VCaP (cell line): ENCODE results near the gene STK16.

Source experiments
- H3K27ac ChIP-seq: fragments of 450-650 bp; 2 replicates; pipeline ENCODE4 v1.5.1; 2017
- CTCF ChIP-seq: fragments of 450-650 bp; conservative IDR thresholded peaks from 2 replicates; pipeline ENCODE4 v1.5.1; 2017; ENCODE audit warnings: mild to moderate bottlenecking, moderate library complexity

Gene STK16

DNA sequence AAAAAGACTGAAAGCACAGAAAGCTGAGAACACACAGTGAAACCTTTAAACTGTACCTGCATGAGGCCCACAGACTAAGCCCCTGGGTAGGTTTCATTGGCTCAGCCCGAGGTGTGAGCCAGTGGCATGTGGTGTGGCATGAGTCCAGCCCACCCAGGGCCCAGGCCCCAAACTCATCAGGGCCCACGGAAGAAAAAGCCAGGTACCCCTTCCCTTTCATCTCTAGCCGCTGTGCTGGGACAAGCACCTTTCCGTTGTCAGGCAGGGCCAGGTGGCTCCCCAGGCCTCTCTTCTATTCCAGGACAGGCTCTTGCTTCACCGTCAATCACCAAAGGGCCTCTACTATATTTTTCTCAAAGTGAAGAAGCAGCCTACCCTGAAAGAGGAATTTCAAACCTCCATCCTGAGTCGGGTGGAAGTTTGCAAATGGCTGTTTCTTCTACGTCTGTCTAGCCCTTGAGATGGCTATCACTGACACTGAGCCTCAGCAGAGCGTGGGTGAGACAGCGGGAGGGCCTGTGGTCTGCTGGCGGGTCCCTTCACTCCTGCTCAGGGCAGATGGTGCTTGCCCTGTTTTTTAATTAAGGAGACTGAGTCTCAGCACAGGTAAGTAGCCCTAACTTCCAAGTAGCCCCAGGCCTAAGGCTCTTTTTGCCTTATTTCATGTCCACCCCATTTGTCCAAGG is 42.4 kb downstream of the STK16 start:
- no peak overlapping the region for H3K27ac ChIP-seq
- no peak for TF ChIP-seq CTCF

GRCh38 chr2:219289195-219289536 is 43.9 kb downstream of the STK16 start:
- TF ChIP-seq CTCF: no peak
- H3K27ac ChIP-seq: no peak overlapping the region

DNA sequence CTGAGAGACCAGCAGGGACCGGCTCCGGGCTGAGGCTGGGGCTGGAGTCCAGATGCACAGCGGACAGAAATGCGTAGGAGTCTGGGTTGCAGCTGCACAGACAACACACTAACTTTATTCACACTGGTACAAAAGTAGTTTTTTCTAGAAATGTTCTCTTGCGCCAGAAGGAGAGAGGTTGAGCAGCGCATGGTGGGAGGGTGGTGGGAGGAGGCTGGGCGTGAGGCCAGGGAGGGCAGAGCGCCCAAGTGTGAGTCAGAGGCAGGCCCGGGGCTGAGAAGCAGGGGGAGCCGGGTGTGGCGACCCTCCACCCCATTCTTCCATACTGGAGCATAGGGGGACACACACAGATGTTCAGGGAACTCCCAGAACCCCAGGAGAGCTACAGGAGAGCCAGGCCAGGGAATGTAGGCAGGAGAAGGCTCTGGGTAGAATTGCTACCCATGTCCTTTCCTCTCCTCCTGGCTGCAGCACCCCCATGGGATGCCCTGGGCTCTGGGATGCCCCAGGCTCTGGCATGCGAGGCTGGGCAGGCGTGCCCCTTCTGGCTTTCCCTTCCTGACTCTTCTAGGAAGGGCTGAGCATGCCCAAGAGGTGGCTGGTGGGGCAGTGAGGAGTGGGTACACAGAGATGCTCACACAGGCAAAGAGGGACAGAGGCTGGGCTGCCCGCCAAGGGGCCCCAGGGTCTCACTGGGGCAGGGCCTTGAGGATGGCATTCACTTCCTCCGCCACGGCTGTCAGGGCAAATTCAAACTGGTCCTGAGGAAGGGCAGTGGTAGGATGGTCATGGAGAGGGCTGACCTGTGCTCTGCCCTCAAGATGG is 44.5 kb downstream of the STK16 start:
- H3K27ac ChIP-seq: no peak overlapping the region
- no peak for TF ChIP-seq CTCF

DNA sequence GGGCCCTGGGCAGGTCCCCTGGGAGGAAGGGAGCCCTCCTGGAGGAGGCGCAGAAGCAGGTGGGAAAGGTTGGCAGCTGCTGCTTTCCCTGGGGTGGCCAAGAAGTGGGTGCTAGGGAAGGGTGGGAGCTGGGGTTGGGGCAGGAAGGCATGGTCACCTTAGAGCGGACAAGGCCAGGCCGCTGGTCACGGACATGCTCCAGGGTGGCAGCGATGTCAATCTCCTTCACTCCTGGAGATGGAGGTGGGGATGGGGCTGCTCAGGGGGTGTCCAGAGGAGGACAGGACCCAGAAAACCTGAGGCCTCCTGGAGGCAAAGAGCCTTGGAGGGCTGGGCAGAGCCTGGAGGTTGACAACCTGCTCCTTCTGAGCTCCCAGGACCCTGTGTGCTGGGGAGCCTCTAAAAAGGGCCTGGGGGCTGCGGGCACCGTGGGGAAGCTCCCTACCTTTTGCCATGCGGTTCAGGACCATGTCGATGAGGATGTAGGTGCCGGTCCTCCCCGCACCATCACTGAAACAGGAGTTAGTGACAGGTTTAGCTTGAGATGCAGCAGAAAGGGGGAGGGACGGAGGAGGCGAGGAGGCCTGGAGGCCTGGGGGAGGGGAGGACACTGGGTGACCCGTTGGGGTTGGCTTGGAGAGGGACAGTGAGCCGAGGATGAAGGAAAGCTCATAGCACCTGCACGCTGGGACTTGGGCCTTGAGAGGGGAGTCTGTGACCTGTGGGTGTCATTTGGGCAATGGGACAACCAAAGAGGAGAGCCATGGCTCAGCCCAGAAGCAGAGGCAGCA is 45.3 kb downstream of the STK16 start:
- no peak overlapping the region for H3K27ac ChIP-seq
- no peak for TF ChIP-seq CTCF

DNA sequence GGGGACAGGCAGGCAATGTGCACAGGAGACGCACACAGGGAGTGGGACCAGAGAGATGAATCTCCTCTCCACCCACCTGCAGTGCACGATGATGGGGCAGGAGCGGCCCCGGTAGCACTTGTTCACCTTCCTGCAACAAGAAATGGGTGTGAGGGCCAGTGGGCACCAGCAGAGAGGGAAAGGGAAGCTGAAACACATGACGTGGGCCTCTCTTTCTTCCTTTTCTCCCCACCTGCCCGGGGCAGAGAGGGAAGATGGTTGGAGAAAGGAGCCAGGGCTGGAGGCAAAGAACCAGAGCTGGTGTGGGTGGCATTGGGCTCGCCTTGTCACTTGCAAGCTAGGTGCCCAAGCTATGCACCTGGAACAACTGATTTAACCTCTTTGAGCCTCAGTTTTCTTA is 46.1 kb downstream of the STK16 start:
- no peak overlapping the region for H3K27ac ChIP-seq
- no peak for TF ChIP-seq CTCF

- no peak for TF ChIP-seq CTCF
- H3K27ac ChIP-seq: no peak overlapping the region
Observed at GRCh38 chr2:219291910-219292490, 46.7 kb downstream of the STK16 start.

DNA sequence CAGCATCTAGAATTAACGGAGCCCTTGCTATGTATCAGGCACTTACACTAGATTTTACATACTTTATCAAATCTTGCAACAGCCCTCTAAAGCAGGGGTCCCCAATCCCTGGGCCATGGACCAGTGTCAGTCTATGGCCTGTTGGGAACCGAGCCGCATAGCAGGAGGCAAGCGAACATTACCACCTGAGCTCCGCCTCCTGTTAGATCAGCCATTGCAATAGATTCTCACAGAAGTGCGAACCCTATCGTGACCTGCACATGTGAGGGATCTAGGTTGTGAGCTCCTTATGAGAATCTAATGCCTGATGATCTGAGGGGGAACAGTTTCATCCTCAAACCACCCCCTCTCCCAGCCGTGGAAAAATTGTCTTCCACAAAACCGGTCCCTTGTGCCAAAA is 47.3 kb downstream of the STK16 start:
- no peak overlapping the region for H3K27ac ChIP-seq
- no peak for TF ChIP-seq CTCF
